ENCODE results near the gene MAP4K3.

- TF ChIP-seq, protein P1, sequence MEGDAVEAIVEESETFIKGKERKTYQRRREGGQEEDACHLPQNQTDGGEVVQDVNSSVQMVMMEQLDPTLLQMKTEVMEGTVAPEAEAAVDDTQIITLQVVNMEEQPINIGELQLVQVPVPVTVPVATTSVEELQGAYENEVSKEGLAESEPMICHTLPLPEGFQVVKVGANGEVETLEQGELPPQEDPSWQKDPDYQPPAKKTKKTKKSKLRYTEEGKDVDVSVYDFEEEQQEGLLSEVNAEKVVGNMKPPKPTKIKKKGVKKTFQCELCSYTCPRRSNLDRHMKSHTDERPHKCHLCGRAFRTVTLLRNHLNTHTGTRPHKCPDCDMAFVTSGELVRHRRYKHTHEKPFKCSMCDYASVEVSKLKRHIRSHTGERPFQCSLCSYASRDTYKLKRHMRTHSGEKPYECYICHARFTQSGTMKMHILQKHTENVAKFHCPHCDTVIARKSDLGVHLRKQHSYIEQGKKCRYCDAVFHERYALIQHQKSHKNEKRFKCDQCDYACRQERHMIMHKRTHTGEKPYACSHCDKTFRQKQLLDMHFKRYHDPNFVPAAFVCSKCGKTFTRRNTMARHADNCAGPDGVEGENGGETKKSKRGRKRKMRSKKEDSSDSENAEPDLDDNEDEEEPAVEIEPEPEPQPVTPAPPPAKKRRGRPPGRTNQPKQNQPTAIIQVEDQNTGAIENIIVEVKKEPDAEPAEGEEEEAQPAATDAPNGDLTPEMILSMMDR (IDR thresholded peaks at IDR 0.05 in 2 of 3, conservative IDR thresholded peaks at IDR 0.05 in 1 of 3; ENCODE audit: borderline replicate concordance in 1 of 3, insufficient read depth in 1 of 3, low read depth in 2 of 3, low read length in 2 of 3): no peak
- TF ChIP-seq ZNF274 (IDR thresholded peaks at IDR 0.05; ENCODE audit: low read depth, low read length): no peak
- no peak for TF ChIP-seq SP1 (IDR thresholded peaks at IDR 0.05; ENCODE audit: low read depth)
- no peak for TF ChIP-seq JUND (IDR thresholded peaks at IDR 0.05)
These were observed 211.5 kb downstream of the MAP4K3 start for GRCh38 chr2:39225567-39225966.
